A549 (cell line): ENCODE results near the gene CAMTA1. TPM values are rescaled to one million over a fixed set of nuclear protein-coding genes. Genes with fewer than 3 reads are reported as not detected.

Experiments used
- ATAC-seq, 2 experiments: fragments of 200-7000 bp in 1 of 2; fragments of >200 bp in 1 of 2; cut with Nextera tagmentation in 1 of 2; cut with Tn5 transposase in 1 of 2; 3 replicates each; pipeline versions ENCODE4 v1.8.0 to v1.9.1; 2018 to 2020; ENCODE audit warnings: mild to moderate bottlenecking in 1 of 2, moderate library complexity in 1 of 2
- CTCF ChIA-PET: fragments of 300-600 bp; sonication (Branson Sonifier 250); formaldehyde crosslinking; extraction: SDS; loops from one replicate; lab custom pipeline; 2021; ENCODE audit warnings: antibody characterized with exemption, inconsistent platforms; lab: Yijun Ruan, JAX
- POLR2A ChIA-PET: fragments of 350-600 bp; formaldehyde crosslinking; extraction: SDS; loops from one replicate; lab custom pipeline; 2021; ENCODE audit warnings: antibody characterized with exemption, inconsistent platforms; lab: Yijun Ruan, JAX
- DNase-seq, 2 experiments: peaks; one replicate each; pipeline versions ENCODE4 v3.0.0 to v3.0.0-alpha.2; 2011 to 2016; ENCODE audit warnings: low read depth in 1 of 2, low spot score in 1 of 2
- FAIRE-seq: peaks from 2 replicates; lab custom pipeline; 2011; peaks lifted over from hg19 to GRCh38; lab: Jason Lieb, UNC
- H3K27ac ChIP-seq, 2 experiments: fragments of >200 bp; sonication (Bioruptor Twin); formaldehyde crosslinking; 3 replicates each; pipeline ENCODE4 v1.5.1; 2016 to 2017
- H3K4me1 ChIP-seq: fragments of >200 bp; sonication (Bioruptor Twin); formaldehyde crosslinking; 3 replicates; pipeline ENCODE4 v1.6.1; 2016
- H3K4me2 ChIP-seq: fragments of >200 bp; sonication (Bioruptor Twin); formaldehyde crosslinking; 3 replicates; pipeline ENCODE4 v1.6.1; 2016
- H3K4me3 ChIP-seq: fragments of >200 bp; sonication (Bioruptor Twin); formaldehyde crosslinking; 3 replicates; pipeline ENCODE4 v1.5.1; 2016
- H3K9me3 ChIP-seq: fragments of >200 bp; sonication (Bioruptor Twin); formaldehyde crosslinking; 3 replicates; pipeline ENCODE4 v1.6.1; 2016
- BHLHE40 ChIP-seq: IDR thresholded peaks from 2 replicates; pipeline ENCODE4 v1.6.1; 2012; ENCODE audit warnings: low read depth, low read length, inconsistent platforms
- CBX8 ChIP-seq: fragments of 200-600 bp; sonication (generic); IDR thresholded peaks from 2 replicates; pipeline ENCODE4 v1.6.1; 2016
- CHD4 ChIP-seq: fragments of 200-600 bp; sonication (generic); IDR thresholded peaks from 2 replicates; pipeline ENCODE4 v1.6.1; 2016; ENCODE audit warnings: antibody characterized with exemption, mild to moderate bottlenecking, borderline replicate concordance
- CTCF ChIP-seq: fragments of >200 bp; sonication (Bioruptor Twin); formaldehyde crosslinking; IDR thresholded peaks from 3 replicates; pipeline ENCODE4 v1.5.1; 2016
- E2F6 ChIP-seq: IDR thresholded peaks from 2 replicates; pipeline ENCODE4 v1.6.1; 2012; ENCODE audit warnings: low read depth, borderline replicate concordance
- EHF ChIP-seq: fragments of 250-450 bp; sonication (Bioruptor Pico); IDR thresholded peaks from 2 replicates; pipeline ENCODE4 v1.5.0; 2020; ENCODE audit warnings: mild to moderate bottlenecking
- EP300 ChIP-seq, 2 experiments: fragments of >200 bp; sonication (Bioruptor Twin); formaldehyde crosslinking; IDR thresholded peaks; 2 replicates in 1 of 2; 3 replicates in 1 of 2; pipeline ENCODE4 v1.6.1; 2016 to 2017
- HMGXB4 ChIP-seq: fragments of 250-450 bp; sonication (Bioruptor Pico); IDR thresholded peaks from 2 replicates; pipeline ENCODE4 v1.5.0; 2021; ENCODE audit warnings: mild to moderate bottlenecking, moderate library complexity, borderline replicate concordance
- HOXA7 ChIP-seq: fragments of 250-450 bp; sonication (Bioruptor Pico); IDR thresholded peaks from 2 replicates; pipeline ENCODE4 v1.5.0; 2020; ENCODE audit warnings: mild to moderate bottlenecking, moderate library complexity
- HOXB13 ChIP-seq: fragments of 250-450 bp; sonication (Bioruptor Pico); IDR thresholded peaks from 2 replicates; pipeline ENCODE4 v1.5.0; 2020; ENCODE audit warnings: low read depth, mild to moderate bottlenecking, moderate library complexity
- HOXB5 ChIP-seq: fragments of 250-450 bp; sonication (Bioruptor Pico); IDR thresholded peaks from 2 replicates; pipeline ENCODE4 v1.5.0; 2020; ENCODE audit warnings: mild to moderate bottlenecking, moderate library complexity
- MAX ChIP-seq: IDR thresholded peaks from 2 replicates; pipeline ENCODE4 v1.6.1; 2012
- RCOR1 ChIP-seq: fragments of 150-350 bp; IDR thresholded peaks from 2 replicates; pipeline ENCODE4 v1.6.1; 2014; ENCODE audit warnings: antibody characterized with exemption, low read length, low read depth
- RFX5 ChIP-seq: fragments of 450-650 bp; IDR thresholded peaks from 2 replicates; pipeline ENCODE4 v1.7.1; 2014; ENCODE audit warnings: antibody characterized with exemption, mild to moderate bottlenecking, moderate library complexity
- RNF2 ChIP-seq: fragments of 200-600 bp; sonication (generic); IDR thresholded peaks from 2 replicates; pipeline ENCODE4 v1.6.1; 2016; ENCODE audit warnings: low read depth, mild to moderate bottlenecking, antibody characterized with exemption, moderate library complexity, borderline replicate concordance
- SMC3 ChIP-seq: fragments of >200 bp; sonication (Bioruptor Twin); formaldehyde crosslinking; IDR thresholded peaks from 3 replicates; pipeline ENCODE4 v1.6.1; 2018; ENCODE audit warnings: inconsistent platforms
- ZFP36 ChIP-seq: fragments of 450-650 bp; IDR thresholded peaks from 2 replicates; pipeline ENCODE4 v1.6.1; 2014; ENCODE audit warnings: borderline replicate concordance; ENCODE audit not compliant: partially characterized antibody
- WGBS: methylation state at CpG from one replicate; pipeline ENCODE4 v1.1.6; 2017; ENCODE audit errors: missing lambda C conversion rate; 5-methylcytosine and 5-hydroxymethylcytosine counted together
- polyA plus RNA-seq, 4 experiments: library from polyadenylated mRNA; depleted of rRNA in 3 of 4; stranded (reverse); fragments of >200 nt; fragmentation: RNase III in 1 of 4; extraction: RNeasy Plus Mini Kit Qiagen cat#74134 plus additional on column Dnase treatment in 1 of 4; gene quantifications; 2 replicates in 3 of 4; 3 replicates in 1 of 4; pipeline ENCODE4 v1.2.3, GENCODE V29; 2011 to 2017

CAMTA1 gene
- polyA plus RNA-seq, 2 of the 4 experiments (the other 2 are of a cell fraction), result 58.8 to 75.0 TPM

- Histone ChIP-seq H3K4me2 (no peak overlapping the region), H3K9me3 (no peaks in the 10 kb centered on the region), H3K4me3 (no peak overlapping the region), H3K27ac (no peak overlapping the region), H3K4me1 (peaks cover 12% of the 10 kb centered on the region)
- WGBS, result 85% methylated on average over 7 of the region's 7 CpGs
- DNase-seq, result no peak
- ChIA-PET POLR2A (no interaction called here), CTCF (interaction anchor here (0.6 to 1.4 kb wide), 3 partner anchors 10 to 13 kb away, joined by 3 to 5 read pairs (median 3); no protein-coding TSS in a partner anchor)
- FAIRE-seq, result no peak
- no peak for ATAC-seq
- TF ChIP-seq BHLHE40, result no peak
- no peak for TF ChIP-seq CBX8
- no peak for TF ChIP-seq RFX5
- no peak for TF ChIP-seq HOXB13 (CRISPR knock-in tag)
- no peak for TF ChIP-seq HOXA7 (CRISPR knock-in tag)
Observed at GRCh38 chr1:6965935-6966241, 180.6 kb downstream of the CAMTA1 start.

- POLR2A ChIA-PET, result no interaction called here
- Histone ChIP-seq H3K27ac (no peak overlapping the region), H3K4me2 (no peak overlapping the region), H3K4me1 (peaks cover 10% of the 10 kb centered on the region), H3K4me3 (no peak overlapping the region), H3K9me3 (no peaks in the 10 kb centered on the region)
- 86% methylated on average over 5 of the region's 5 CpGs for WGBS
- ATAC-seq (no peak), FAIRE-seq (no peak), DNase-seq (no peak)
- CTCF ChIA-PET, result interaction anchor here (0.6 kb wide), 1 partner anchor 14 kb away, joined by 3 read pairs; no protein-coding TSS in a partner anchor
- TF ChIP-seq HOXB5 (CRISPR knock-in tag) (no peak), EHF (no peak), HMGXB4 (CRISPR knock-in tag) (no peak), MAX (no peak), HOXB13 (CRISPR knock-in tag) (no peak), ZFP36 (no peak), HOXA7 (CRISPR knock-in tag) (no peak), RNF2 (no peak)
Observed at GRCh38 chr1:6966326-6966725, 181.1 kb downstream of the CAMTA1 start.

GRCh38 chr1:6967431-6968111 is 182.3 kb downstream of the CAMTA1 start:
- Histone ChIP-seq H3K9me3 (no peaks in the 10 kb centered on the region), H3K4me3 (no peak overlapping the region), H3K27ac (peak overlapping the region in 1 of 2 experiments; percentile 31; a peak in 1 of 6 replicates), H3K4me2 (no peak overlapping the region), H3K4me1 (peaks cover 6% of the 10 kb centered on the region)
- ChIA-PET POLR2A (no interaction called here), CTCF (interaction anchor here (0.5 to 1.0 kb wide), 2 partner anchors 12 to 680 kb away, joined by 3 read pairs; no protein-coding TSS in a partner anchor)
- no peak for FAIRE-seq
- TF ChIP-seq RCOR1 (no peak), RNF2 (no peak), CHD4 (no peak), ZFP36 (no peak), HMGXB4 (CRISPR knock-in tag) (no peak), CTCF (no peak), SMC3 (no peak), E2F6 (no peak), EP300 (IDR thresholded peaks at IDR 0.05) (no peak)
- no peak for DNase-seq
- no peak for ATAC-seq
- WGBS, result 85% methylated on average over 6 of the region's 8 CpGs
